WTC11 (cell line): ENCODE measurements around the gene MYO18B. TPM values are rescaled to one million over a fixed set of nuclear protein-coding genes. Genes with fewer than 3 reads are reported as not detected.

Experiments used
- ATAC-seq: fragments of 200-7000 bp; cut with Tn5 transposase; 2 replicates; pipeline ENCODE4 v1.10.0; 2021; ENCODE audit warnings: mild to moderate bottlenecking, moderate library complexity
- CTCF ChIA-PET: fragments of 300-600 bp; sonication (Branson Sonifier 250); formaldehyde crosslinking; loops from one replicate; lab custom pipeline; 2021; ENCODE audit warnings: antibody characterized with exemption; lab: Charles Lee
- POLR2A ChIA-PET: fragments of 350-600 bp; sonication (Branson Sonifier 250); formaldehyde crosslinking; loops from one replicate; lab custom pipeline; 2021; ENCODE audit warnings: antibody characterized with exemption; lab: Charles Lee
- DNase-seq: peaks from one replicate; pipeline ENCODE4 v3.0.0; 2021; ENCODE audit warnings: low spot score
- H3K27ac Mint-ChIP-seq: 2 replicates; pipeline ENCODE4 v1.8.0; 2021; ENCODE audit warnings: mixed read lengths
- H3K27me3 Mint-ChIP-seq: 2 replicates; pipeline ENCODE4 v1.8.0; 2021; ENCODE audit warnings: low read depth, mild to moderate bottlenecking, moderate library complexity, mixed read lengths
- H3K36me3 Mint-ChIP-seq: 2 replicates; pipeline ENCODE4 v1.8.0; 2021; ENCODE audit warnings: mixed read lengths
- H3K4me1 Mint-ChIP-seq: 2 replicates; pipeline ENCODE4 v1.8.0; 2022; ENCODE audit warnings: mixed read lengths
- H3K4me3 Mint-ChIP-seq: 2 replicates; pipeline ENCODE4 v1.8.0; 2021; ENCODE audit warnings: mild to moderate bottlenecking, moderate library complexity, mixed read lengths
- H3K9me3 Mint-ChIP-seq: 2 replicates; pipeline ENCODE4 v1.8.0; 2021; ENCODE audit warnings: mixed read lengths
- AR ChIP-seq: fragments of 250-450 bp; sonication (Bioruptor Pico); IDR thresholded peaks from 2 replicates; pipeline ENCODE4 v1.9.0; 2021; ENCODE audit warnings: mild to moderate bottlenecking
- CREB1 ChIP-seq: sonication (generic); formaldehyde crosslinking; IDR thresholded peaks from 2 replicates; pipeline ENCODE4 v1.8.0; 2023; ENCODE audit warnings: mild to moderate bottlenecking, missing genetic modification reagents
- E2F4 ChIP-seq: sonication (generic); formaldehyde crosslinking; IDR thresholded peaks from 2 replicates; pipeline ENCODE4 v1.8.1; 2022; ENCODE audit warnings: low read depth, mild to moderate bottlenecking, moderate library complexity, missing genetic modification reagents, borderline replicate concordance
- FOXK1 ChIP-seq: sonication (generic); formaldehyde crosslinking; IDR thresholded peaks from 2 replicates; pipeline ENCODE4 v1.8.0; 2022; ENCODE audit warnings: mild to moderate bottlenecking, moderate library complexity, missing genetic modification reagents
- GRHL2 ChIP-seq: fragments of 250-450 bp; sonication (Bioruptor Pico); IDR thresholded peaks from 2 replicates; pipeline ENCODE4 v1.8.0; 2022; ENCODE audit warnings: mild to moderate bottlenecking, moderate library complexity; ENCODE audit not compliant: insufficient replicate concordance, severe bottlenecking
- GTF2I ChIP-seq: fragments of 250-450 bp; sonication (Bioruptor Pico); conservative IDR thresholded peaks from 2 replicates; pipeline ENCODE4 v1.4.0; 2021; ENCODE audit warnings: mild to moderate bottlenecking
- MXD4 ChIP-seq: fragments of 250-450 bp; sonication (Bioruptor Pico); IDR thresholded peaks from 2 replicates; pipeline ENCODE4 v1.8.0; 2021; ENCODE audit warnings: mild to moderate bottlenecking, moderate library complexity, borderline replicate concordance
- MYBL2 ChIP-seq: sonication (generic); formaldehyde crosslinking; IDR thresholded peaks from 2 replicates; pipeline ENCODE4 v1.8.1; 2023; ENCODE audit warnings: mild to moderate bottlenecking, moderate library complexity, missing genetic modification reagents
- NFE2L1 ChIP-seq: sonication (generic); formaldehyde crosslinking; IDR thresholded peaks from 2 replicates; pipeline ENCODE4 v1.8.1; 2023; ENCODE audit warnings: missing genetic modification reagents
- NFYB ChIP-seq: sonication (generic); formaldehyde crosslinking; conservative IDR thresholded peaks from 2 replicates; pipeline ENCODE4 v1.8.0; 2022; ENCODE audit warnings: low read depth, missing genetic modification reagents
- NR1H2 ChIP-seq: sonication (generic); formaldehyde crosslinking; IDR thresholded peaks from 2 replicates; pipeline ENCODE4 v1.9.0; 2021; ENCODE audit warnings: mild to moderate bottlenecking, moderate library complexity, missing genetic modification reagents
- NR3C1 ChIP-seq: sonication (generic); formaldehyde crosslinking; conservative IDR thresholded peaks from 2 replicates; pipeline ENCODE4 v1.8.1; 2023; ENCODE audit warnings: low read depth, mild to moderate bottlenecking, missing genetic modification reagents
- SOX15 ChIP-seq: fragments of 250-450 bp; sonication (Bioruptor Pico); IDR thresholded peaks from 2 replicates; pipeline ENCODE4 v1.9.0; 2021; ENCODE audit warnings: mild to moderate bottlenecking
- TEAD1 ChIP-seq: sonication (generic); formaldehyde crosslinking; IDR thresholded peaks from 2 replicates; pipeline ENCODE4 v1.8.0; 2022; ENCODE audit warnings: mild to moderate bottlenecking, missing genetic modification reagents
- ZNF219 ChIP-seq: sonication (generic); formaldehyde crosslinking; IDR thresholded peaks from 2 replicates; pipeline ENCODE4 v1.8.0; 2023; ENCODE audit warnings: missing genetic modification reagents, mild to moderate bottlenecking, borderline replicate concordance
- ZNF396 ChIP-seq: fragments of 250-450 bp; sonication (Bioruptor Pico); IDR thresholded peaks from 2 replicates; pipeline ENCODE4 v1.8.0; 2021; ENCODE audit warnings: mild to moderate bottlenecking, moderate library complexity, borderline replicate concordance
- total RNA-seq: library from RNA; stranded (reverse); gene quantifications from 3 replicates; pipeline ENCODE4 v1.2.3, GENCODE V29; 2021
- TF ChIP-seq, protein P1 (sequence below): sonication (generic); formaldehyde crosslinking; IDR thresholded peaks from 2 replicates; pipeline ENCODE4 v1.8.1; 2023; ENCODE audit warnings: mild to moderate bottlenecking, missing genetic modification reagents
- TF ChIP-seq, protein P2 (sequence below): fragments of 250-450 bp; sonication (Bioruptor Pico); IDR thresholded peaks from 2 replicates; pipeline ENCODE4 v1.9.0; 2021; ENCODE audit warnings: mild to moderate bottlenecking, borderline replicate concordance
- TF ChIP-seq, protein P3 (sequence below): sonication (generic); formaldehyde crosslinking; IDR thresholded peaks from 2 replicates; pipeline ENCODE4 v1.8.0; 2022; ENCODE audit warnings: missing genetic modification reagents
- TF ChIP-seq, protein P4 (sequence below): fragments of 250-450 bp; sonication (Bioruptor Pico); IDR thresholded peaks from 2 replicates; pipeline ENCODE4 v1.9.0; 2021; ENCODE audit warnings: moderate library complexity, mild to moderate bottlenecking, inconsistent platforms, borderline replicate concordance
- TF ChIP-seq, protein P5 (sequence below): sonication (generic); formaldehyde crosslinking; IDR thresholded peaks from 2 replicates; pipeline ENCODE4 v1.8.1; 2023; ENCODE audit warnings: mild to moderate bottlenecking, moderate library complexity, missing genetic modification reagents

The MYO18B gene
- total RNA-seq, 1 experiment from 2014 or later = 0.96 TPM

GRCh38 chr22:26002456-26002855, 260.5 kb downstream of the MYO18B start (continued):
- TF ChIP-seq AR (CRISPR knock-in tag) = no peak
- TF ChIP-seq, protein P1, sequence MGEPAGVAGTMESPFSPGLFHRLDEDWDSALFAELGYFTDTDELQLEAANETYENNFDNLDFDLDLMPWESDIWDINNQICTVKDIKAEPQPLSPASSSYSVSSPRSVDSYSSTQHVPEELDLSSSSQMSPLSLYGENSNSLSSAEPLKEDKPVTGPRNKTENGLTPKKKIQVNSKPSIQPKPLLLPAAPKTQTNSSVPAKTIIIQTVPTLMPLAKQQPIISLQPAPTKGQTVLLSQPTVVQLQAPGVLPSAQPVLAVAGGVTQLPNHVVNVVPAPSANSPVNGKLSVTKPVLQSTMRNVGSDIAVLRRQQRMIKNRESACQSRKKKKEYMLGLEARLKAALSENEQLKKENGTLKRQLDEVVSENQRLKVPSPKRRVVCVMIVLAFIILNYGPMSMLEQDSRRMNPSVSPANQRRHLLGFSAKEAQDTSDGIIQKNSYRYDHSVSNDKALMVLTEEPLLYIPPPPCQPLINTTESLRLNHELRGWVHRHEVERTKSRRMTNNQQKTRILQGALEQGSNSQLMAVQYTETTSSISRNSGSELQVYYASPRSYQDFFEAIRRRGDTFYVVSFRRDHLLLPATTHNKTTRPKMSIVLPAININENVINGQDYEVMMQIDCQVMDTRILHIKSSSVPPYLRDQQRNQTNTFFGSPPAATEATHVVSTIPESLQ (CRISPR knock-in tag) = no peak
- no peak for TF ChIP-seq NFYB (CRISPR knock-in tag)
- TF ChIP-seq, protein P2, sequence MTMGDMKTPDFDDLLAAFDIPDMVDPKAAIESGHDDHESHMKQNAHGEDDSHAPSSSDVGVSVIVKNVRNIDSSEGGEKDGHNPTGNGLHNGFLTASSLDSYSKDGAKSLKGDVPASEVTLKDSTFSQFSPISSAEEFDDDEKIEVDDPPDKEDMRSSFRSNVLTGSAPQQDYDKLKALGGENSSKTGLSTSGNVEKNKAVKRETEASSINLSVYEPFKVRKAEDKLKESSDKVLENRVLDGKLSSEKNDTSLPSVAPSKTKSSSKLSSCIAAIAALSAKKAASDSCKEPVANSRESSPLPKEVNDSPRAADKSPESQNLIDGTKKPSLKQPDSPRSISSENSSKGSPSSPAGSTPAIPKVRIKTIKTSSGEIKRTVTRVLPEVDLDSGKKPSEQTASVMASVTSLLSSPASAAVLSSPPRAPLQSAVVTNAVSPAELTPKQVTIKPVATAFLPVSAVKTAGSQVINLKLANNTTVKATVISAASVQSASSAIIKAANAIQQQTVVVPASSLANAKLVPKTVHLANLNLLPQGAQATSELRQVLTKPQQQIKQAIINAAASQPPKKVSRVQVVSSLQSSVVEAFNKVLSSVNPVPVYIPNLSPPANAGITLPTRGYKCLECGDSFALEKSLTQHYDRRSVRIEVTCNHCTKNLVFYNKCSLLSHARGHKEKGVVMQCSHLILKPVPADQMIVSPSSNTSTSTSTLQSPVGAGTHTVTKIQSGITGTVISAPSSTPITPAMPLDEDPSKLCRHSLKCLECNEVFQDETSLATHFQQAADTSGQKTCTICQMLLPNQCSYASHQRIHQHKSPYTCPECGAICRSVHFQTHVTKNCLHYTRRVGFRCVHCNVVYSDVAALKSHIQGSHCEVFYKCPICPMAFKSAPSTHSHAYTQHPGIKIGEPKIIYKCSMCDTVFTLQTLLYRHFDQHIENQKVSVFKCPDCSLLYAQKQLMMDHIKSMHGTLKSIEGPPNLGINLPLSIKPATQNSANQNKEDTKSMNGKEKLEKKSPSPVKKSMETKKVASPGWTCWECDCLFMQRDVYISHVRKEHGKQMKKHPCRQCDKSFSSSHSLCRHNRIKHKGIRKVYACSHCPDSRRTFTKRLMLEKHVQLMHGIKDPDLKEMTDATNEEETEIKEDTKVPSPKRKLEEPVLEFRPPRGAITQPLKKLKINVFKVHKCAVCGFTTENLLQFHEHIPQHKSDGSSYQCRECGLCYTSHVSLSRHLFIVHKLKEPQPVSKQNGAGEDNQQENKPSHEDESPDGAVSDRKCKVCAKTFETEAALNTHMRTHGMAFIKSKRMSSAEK (CRISPR knock-in tag) = no peak
- no peak for TF ChIP-seq GTF2I (CRISPR knock-in tag)
- no peak for TF ChIP-seq GRHL2 (CRISPR knock-in tag)
- TF ChIP-seq FOXK1 (CRISPR knock-in tag) = no peak
- TF ChIP-seq E2F4 = no peak
- TF ChIP-seq CREB1 (CRISPR knock-in tag) = no peak

DNA sequence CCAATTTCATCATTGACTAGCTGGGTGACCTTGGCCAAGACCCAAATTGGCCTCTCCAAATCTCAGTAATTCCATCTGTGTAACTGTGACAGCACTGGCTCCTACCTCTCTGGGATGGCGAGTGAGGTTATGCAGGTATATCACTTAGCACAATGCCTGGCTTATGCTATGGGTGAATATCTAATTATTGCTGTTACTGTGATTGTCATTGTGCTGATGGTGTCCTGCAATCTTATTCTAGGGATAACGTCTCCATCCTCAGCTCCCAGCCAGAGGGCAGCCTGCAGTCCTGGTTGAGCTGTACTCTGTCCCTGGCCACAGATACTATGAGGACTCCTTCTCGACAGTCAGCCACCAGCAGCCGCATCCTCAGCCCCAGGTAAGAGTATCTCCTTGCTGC, 262.5 kb downstream of the MYO18B start:
- DNase-seq (no peak), ATAC-seq (no peak)
- H3K36me3 Mint-ChIP-seq = no peaks in the 10 kb centered on the region
- peaks cover 6% of the 10 kb centered on the region; the same call in 1 of the 2 replicates for H3K9me3 Mint-ChIP-seq
- H3K4me3 Mint-ChIP-seq = no peak overlapping the region
- peaks cover 2% of the 10 kb centered on the region for H3K27me3 Mint-ChIP-seq
- ChIA-PET CTCF (interaction anchor here (0.6 kb wide), 1 partner anchor 396 kb away, joined by 3 read pairs; no protein-coding TSS in a partner anchor), POLR2A (no interaction called here)
- no peak overlapping the region for H3K27ac Mint-ChIP-seq
- no peaks in the 10 kb centered on the region for H3K4me1 Mint-ChIP-seq
- TF ChIP-seq MYBL2 (CRISPR knock-in tag) = no peak
- TF ChIP-seq TEAD1 (CRISPR knock-in tag) = no peak
- TF ChIP-seq NR1H2 (CRISPR knock-in tag) = no peak
- no peak for TF ChIP-seq NFE2L1 (CRISPR knock-in tag)
- TF ChIP-seq, protein P3, sequence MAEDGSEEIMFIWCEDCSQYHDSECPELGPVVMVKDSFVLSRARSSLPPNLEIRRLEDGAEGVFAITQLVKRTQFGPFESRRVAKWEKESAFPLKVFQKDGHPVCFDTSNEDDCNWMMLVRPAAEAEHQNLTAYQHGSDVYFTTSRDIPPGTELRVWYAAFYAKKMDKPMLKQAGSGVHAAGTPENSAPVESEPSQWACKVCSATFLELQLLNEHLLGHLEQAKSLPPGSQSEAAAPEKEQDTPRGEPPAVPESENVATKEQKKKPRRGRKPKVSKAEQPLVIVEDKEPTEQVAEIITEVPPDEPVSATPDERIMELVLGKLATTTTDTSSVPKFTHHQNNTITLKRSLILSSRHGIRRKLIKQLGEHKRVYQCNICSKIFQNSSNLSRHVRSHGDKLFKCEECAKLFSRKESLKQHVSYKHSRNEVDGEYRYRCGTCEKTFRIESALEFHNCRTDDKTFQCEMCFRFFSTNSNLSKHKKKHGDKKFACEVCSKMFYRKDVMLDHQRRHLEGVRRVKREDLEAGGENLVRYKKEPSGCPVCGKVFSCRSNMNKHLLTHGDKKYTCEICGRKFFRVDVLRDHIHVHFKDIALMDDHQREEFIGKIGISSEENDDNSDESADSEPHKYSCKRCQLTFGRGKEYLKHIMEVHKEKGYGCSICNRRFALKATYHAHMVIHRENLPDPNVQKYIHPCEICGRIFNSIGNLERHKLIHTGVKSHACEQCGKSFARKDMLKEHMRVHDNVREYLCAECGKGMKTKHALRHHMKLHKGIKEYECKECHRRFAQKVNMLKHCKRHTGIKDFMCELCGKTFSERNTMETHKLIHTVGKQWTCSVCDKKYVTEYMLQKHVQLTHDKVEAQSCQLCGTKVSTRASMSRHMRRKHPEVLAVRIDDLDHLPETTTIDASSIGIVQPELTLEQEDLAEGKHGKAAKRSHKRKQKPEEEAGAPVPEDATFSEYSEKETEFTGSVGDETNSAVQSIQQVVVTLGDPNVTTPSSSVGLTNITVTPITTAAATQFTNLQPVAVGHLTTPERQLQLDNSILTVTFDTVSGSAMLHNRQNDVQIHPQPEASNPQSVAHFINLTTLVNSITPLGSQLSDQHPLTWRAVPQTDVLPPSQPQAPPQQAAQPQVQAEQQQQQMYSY (CRISPR knock-in tag) = no peak
- no peak for TF ChIP-seq ZNF219 (CRISPR knock-in tag)
- TF ChIP-seq, protein P4, sequence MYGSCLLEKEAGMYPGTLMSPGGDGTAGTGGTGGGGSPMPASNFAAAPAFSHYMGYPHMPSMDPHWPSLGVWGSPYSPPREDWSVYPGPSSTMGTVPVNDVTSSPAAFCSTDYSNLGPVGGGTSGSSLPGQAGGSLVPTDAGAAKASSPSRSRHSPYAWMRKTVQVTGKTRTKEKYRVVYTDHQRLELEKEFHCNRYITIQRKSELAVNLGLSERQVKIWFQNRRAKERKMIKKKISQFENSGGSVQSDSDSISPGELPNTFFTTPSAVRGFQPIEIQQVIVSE (CRISPR knock-in tag) = no peak
- TF ChIP-seq NR3C1 (CRISPR knock-in tag) = no peak
- no peak for TF ChIP-seq ZNF396 (CRISPR knock-in tag)
- TF ChIP-seq SOX15 (CRISPR knock-in tag) = no peak
- TF ChIP-seq MXD4 (CRISPR knock-in tag) = no peak
- TF ChIP-seq, protein P5, sequence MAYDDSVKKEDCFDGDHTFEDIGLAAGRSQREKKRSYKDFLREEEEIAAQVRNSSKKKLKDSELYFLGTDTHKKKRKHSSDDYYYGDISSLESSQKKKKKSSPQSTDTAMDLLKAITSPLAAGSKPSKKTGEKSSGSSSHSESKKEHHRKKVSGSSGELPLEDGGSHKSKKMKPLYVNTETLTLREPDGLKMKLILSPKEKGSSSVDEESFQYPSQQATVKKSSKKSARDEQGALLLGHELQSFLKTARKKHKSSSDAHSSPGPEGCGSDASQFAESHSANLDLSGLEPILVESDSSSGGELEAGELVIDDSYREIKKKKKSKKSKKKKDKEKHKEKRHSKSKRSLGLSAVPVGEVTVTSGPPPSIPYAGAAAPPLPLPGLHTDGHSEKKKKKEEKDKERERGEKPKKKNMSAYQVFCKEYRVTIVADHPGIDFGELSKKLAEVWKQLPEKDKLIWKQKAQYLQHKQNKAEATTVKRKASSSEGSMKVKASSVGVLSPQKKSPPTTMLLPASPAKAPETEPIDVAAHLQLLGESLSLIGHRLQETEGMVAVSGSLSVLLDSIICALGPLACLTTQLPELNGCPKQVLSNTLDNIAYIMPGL (CRISPR knock-in tag) = no peak
